Measurements from ENCODE around the gene QSER1.

GRCh38 chr11:32962016-32962415, 69.4 kb downstream of the QSER1 start:
- TF ChIP-seq CTCF (conservative IDR thresholded peaks at IDR 0.05): no peak
- no peak for TF ChIP-seq ZFX (IDR thresholded peaks at IDR 0.05)
